WI38 (cell line): ENCODE measurements around the gene COL1A2.
A peak's percentile ranks its signal among the peaks of the same experiment; 100 is the strongest.

Source experiments
- H3K4me3 ChIP-seq: 2 replicates; pipeline ENCODE4 v1.5.1; 2011; ENCODE audit warnings: low read depth, mild to moderate bottlenecking, control low read depth, low read length
- CTCF ChIP-seq: IDR thresholded peaks from 2 replicates; pipeline ENCODE4 v1.5.1; 2012; ENCODE audit warnings: low read depth, mild to moderate bottlenecking, control low read depth, low read length

Gene COL1A2

DNA sequence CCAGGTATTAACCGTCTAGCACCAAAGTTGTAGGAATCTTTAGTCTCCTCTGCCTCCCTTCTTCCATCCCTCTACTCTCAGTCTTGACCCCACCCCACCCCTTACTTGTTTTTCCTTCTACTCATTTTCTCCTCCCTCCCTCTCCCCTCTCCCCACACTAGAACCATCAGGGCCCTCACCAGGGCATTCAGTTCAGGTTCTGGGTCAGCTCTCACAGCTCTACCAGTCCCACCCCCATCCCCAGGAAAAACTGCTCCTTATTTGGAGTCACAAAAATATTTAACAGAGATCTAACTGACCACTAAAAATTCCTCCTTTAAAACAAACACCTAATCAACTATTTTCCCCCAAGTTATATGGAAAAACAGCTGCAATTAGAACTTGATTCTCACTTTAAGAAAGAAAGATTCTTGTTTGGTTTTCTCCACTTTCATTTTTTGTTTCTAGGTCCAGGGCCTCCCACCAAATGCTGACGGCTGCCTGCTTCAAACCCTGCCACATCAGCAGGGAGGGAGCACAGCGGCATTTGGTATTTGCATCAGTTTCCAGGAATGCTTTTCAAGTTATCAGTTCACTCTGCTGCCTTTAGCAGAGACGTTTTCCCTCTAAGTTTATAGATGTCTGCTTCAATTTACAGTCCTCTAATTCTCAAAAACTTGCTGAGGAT, 2.8 kb upstream of the COL1A2 start:
- H3K4me3 ChIP-seq, result peak overlapping the region; percentile 47
- TF ChIP-seq CTCF, result no peak

GRCh38 chr7:94392393-94392786, 2.3 kb upstream of the COL1A2 start:
- peak overlapping the region; percentile 47 for H3K4me3 ChIP-seq
- TF ChIP-seq CTCF, result no peak

- TF ChIP-seq CTCF, result no peak
- peak overlapping the region; percentile 98 for H3K4me3 ChIP-seq
Observed at GRCh38 chr7:94393246-94394108, 1.2 kb upstream of the COL1A2 start.

DNA sequence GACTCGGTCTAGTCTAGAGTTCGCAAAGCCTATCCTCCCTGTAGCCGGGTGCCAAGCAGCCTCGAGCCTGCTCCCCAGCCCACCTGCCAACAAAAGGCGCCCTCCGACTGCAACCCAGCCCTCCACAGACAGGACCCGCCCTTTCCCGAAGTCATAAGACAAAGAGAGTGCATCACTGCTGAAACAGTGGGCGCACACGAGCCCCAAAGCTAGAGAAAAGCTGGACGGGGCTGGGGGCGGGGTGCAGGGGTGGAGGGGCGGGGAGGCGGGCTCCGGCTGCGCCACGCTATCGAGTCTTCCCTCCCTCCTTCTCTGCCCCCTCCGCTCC, 622 bp upstream of the COL1A2 start:
- peak overlapping the region; percentile 98 for H3K4me3 ChIP-seq
- no peak for TF ChIP-seq CTCF

GRCh38 chr7:94395141-94396036, 694 bp downstream of the COL1A2 start:
- TF ChIP-seq CTCF, result peak; percentile 53
- H3K4me3 ChIP-seq, result peak overlapping the region; percentile 98

DNA sequence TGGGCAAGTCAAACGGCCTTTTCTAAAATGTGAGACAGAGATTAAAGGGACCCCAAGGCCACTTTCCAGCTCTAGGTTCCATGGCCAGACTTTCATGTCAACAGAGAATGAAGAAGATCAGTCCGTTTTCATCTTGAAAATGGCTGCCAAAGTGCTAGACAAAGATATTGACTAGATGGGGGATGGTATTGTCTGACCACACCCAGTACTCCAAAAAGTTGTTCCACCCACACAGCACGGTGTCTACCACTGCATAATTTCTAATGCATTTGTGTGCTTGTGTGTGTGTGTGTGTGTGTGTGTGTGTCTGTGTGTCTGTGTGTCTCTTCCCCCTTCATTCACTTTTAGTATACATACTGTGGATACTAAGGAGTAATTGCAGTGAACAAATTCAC, 1.3 kb downstream of the COL1A2 start:
- TF ChIP-seq CTCF, result no peak
- H3K4me3 ChIP-seq, result peak overlapping the region; percentile 98
